Superior temporal gyrus (tissue), 1 donor: ENCODE data around the gene TOMM40.
"Not testable (repeated sequence)": the region's sequence is repeated elsewhere in the genome, so short reads cannot be mapped to it uniquely, and the experiment has no call there.

Source experiments
- DNase-seq: peaks from one replicate; pipeline ENCODE4 v3.0.0-alpha.2; 2016; ENCODE audit errors: extremely low spot score

TOMM40 gene

GRCh38 chr19:44871809-44872208 lies 19.2 kb upstream of the TOMM40 start:
- no peak for DNase-seq

DNA sequence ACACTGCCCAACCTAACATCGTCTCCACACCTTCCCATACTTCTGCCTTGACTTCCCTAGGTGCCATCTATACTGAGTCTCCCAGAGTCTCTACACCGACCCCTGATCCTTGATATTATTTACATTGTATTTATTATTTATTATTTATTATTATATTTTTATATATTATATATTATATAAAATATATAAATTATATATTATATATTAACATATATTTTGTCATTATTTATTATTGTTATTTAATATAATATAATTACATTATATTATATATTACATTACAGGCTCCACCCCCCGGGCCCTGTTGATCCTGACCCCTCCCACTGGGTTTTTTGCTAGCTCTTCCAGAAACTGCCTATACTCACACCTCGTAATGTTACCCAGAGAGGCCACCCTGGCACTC lies 18.4 kb upstream of the TOMM40 start:
- no peak for DNase-seq

- DNase-seq, result no peak
These were observed 16.7 kb upstream of the TOMM40 start for GRCh38 chr19:44874317-44874716.

GRCh38 chr19:44875666-44876451 lies 15.2 kb upstream of the TOMM40 start:
- DNase-seq, result no peak

DNA sequence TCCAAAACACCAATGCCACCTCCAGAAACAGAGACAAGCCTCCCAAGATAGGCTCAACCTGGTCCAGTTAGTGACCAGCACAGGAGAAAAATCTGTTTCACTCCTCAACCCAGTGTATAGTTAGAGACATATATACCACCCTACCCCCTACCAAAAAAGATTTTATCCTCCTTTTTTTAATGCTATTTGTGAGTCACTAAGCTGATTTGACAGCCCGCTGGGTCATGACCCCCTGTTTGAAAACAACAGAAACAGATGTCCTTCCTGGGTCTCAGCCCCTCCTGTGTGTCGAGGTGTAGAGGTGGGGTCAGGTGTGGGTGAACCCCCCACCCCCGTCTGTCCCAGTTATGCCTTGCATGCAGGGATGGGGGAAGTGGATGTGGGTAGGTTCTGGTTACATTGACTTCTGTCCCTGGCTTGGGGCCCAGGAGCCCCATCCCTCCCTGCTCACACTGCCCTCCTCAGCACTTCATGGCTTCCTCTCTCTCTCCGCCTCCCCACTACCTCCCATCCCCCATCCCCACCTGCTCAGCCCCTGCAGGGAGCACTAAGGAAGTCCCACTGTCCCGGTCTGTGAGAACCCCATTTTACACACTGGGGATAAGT lies 14.0 kb upstream of the TOMM40 start:
- no peak for DNase-seq

DNA sequence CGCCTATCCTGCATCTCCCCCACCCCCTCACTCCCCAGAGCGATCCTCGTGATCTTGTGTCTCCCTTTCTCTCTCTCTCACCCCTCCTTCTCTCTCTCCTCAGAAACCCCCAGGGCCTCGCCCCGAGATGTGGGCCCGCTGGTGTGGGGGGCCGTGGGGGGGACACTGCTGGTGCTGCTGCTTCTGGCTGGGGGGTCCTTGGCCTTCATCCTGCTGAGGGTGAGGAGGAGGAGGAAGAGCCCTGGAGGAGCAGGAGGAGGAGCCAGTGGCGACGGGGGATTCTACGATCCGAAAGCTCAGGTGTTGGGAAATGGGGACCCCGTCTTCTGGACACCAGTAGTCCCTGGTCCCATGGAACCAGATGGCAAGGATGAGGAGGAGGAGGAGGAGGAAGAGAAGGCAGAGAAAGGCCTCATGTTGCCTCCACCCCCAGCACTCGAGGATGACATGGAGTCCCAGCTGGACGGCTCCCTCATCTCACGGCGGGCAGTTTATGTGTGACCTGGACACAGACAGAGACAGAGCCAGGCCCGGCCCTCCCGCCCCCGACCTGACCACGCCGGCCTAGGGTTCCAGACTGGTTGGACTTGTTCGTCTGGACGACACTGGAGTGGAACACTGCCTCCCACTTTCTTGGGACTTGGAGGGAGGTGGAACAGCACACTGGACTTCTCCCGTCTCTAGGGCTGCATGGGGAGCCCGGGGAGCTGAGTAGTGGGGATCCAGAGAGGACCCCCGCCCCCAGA lies 12.8 kb upstream of the TOMM40 start:
- no peak for DNase-seq

DNA sequence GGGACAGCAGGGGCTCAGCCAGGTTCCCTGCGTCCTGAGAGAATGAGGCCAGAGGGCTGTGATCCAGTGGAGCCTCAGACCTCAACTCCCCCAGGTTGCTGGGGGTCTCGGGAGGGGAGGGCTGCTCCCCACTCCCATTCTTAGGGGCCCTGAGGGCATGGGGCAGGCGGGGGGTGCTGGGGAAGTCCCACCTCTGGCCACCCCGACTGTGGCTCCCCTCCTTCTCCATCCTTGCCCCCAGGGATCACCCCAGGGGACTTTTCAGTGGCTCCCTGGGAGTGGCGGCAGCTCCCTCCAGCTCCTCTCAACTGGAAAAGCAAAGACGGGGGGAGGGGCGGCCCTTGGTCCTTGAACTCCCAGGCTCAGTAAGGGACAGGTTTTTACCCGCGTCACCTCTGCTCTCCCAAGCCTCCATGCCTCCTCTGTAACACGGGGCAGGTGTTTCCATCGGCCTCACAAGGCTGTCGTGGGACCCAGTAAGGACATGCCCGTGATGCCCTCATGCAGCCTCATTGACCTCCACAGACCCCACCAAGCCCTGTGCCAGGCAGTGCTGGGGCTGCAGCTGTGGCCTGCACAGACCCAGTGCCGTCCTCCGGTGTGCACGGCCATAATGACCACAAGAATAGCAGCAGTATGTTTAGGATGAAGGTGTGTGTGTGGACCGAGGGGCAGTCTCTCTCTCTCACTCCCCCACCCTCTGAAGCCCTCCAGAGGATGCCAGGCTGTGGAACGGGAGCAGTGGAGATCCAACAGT lies 11.6 kb upstream of the TOMM40 start:
- no peak for DNase-seq

GRCh38 chr19:44882063-44882462 lies 9.0 kb upstream of the TOMM40 start:
- DNase-seq, result no peak

DNA sequence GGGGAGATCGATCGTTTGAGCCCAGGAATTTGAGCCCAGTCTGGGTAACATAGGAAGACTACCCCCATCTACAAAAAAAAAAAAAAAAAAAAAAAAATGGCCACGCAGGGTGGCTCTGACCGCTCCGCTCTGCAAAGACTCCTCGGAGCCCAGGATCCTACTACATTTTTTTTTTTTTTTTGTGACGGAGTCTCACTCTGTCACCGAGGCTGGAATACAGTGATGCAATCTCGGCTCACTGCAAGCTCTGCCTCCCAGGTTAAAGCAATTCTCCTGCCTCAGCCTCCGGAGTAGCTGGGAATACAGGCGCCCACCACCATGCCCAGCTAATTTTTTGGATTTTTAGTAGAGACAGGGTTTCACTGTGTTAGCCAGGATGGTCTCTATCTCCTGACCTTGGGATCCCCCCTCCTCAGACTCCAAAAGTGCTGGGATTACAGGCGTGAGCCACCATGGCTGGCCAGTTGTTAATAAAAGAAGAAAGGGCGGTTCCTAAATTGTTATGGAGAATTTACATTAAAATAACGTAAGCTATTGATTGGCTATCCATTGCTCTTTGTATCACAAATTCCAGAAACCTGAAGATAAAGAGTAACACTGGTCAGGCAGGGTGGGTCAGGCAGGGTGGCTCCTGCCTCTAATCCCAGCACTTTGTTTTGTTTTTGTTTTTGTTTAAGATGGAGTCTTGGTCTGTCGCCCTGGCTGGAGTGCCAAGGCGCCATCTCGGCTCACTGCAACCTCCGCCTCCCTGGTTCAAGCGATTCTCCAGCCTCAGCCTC lies 8.2 kb upstream of the TOMM40 start:
- not testable (repeated sequence) for DNase-seq

- DNase-seq, result no peak
These were observed 7.1 kb upstream of the TOMM40 start for GRCh38 chr19:44883922-44884321.

- no peak for DNase-seq
These were observed 6.5 kb upstream of the TOMM40 start for GRCh38 chr19:44884566-44884965.

GRCh38 chr19:44886141-44886540 lies 4.9 kb upstream of the TOMM40 start:
- DNase-seq, result no peak

DNA sequence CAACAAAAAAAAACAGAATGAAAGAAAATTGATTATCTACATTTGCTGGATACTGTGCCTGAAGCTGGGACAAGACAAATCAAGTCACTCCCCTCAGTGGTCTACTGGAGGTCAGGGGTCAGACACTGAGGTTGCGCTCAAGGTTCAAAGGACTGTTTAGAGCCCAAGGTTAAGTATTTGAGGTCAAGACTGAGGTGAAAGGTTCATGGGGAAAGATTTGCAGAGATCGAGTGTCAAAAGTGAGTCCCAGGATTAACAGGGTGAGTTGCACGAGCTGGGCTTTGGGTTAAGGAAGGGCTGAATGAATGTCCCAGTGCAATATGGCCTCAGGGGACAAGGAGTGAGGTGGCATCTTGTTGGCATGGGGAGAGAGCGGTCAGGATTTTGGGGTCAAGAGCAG lies 3.4 kb upstream of the TOMM40 start:
- DNase-seq, result no peak

DNA sequence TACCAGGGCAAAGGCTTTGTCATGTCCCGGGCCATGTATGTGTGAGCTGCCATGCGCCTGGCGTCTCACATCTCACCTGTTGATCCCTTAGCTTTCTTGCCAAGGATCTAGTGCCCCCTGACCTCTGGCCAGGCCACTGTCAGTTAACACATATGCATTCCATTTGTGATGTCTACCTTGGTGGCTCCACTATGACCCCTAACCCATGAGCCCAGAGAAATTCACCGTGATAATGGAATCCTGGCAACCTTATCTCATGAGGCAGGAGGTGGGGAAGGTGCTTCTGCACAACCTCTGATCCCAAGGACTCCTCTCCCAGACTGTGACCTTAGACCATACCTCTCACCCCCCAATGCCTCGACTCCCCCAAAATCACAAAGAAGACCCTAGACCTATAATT lies 2.7 kb upstream of the TOMM40 start:
- not testable (repeated sequence) for DNase-seq

DNA sequence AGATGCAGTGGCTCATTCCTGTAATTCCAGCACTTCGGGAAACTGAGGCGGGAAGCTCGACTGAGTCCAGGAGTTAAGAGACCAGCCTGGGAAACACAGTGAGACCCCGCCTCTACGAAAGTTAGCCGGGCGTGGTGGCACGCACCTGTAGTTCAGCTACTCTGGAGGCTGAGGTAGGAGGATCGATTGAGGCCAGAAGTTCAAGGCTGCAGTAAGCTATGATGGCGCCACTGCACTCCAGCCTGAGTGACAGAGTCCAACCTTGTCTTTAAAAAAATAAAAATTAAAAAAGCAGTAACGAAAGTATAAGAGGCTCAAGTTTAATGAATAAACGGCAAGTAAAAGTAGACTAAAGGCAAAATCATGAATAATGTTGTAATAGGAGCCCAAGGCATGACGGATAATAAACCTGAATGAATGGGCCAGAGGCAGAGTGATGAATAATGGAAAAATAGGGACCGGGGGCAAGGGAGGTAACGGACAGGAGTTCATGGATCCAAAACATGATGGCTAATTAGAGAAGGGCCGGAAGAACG lies 1.2 kb upstream of the TOMM40 start:
- DNase-seq, result no peak

DNA sequence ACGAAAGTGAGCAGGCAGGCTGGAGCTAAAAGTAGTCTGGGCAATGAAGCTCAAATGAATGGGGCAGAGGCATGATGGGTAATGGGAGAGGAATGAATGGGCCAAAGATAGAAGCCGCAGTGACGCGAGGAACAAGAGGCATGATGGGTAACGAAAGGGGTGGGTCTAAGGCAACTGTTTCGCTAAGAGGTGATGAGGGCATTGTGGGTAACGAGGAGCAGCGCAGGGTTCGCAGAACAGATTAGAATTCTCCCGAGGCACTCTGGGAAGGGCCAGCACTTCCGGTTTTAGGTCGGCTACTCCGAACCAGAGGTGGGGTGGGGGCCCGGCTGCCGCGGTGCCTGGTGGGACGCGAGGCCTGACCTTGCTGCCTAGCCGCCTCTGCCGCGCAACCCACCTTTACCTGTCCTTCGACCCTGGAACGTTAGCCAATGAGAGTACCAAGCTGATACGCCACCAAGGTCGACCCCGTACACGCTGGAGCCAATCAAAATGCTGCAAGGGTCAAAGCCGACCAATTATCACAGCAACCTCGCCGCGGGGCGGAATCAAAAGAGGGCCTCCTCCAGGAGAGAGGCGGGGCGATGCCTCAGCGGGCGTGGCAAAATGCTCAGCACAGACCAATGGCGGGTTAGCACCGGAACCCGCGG lies 563 bp upstream of the TOMM40 start:
- DNase-seq, result peak; percentile 100

- no peak for DNase-seq
These were observed 1.9 kb downstream of the TOMM40 start for GRCh38 chr19:44892932-44893331.

DNA sequence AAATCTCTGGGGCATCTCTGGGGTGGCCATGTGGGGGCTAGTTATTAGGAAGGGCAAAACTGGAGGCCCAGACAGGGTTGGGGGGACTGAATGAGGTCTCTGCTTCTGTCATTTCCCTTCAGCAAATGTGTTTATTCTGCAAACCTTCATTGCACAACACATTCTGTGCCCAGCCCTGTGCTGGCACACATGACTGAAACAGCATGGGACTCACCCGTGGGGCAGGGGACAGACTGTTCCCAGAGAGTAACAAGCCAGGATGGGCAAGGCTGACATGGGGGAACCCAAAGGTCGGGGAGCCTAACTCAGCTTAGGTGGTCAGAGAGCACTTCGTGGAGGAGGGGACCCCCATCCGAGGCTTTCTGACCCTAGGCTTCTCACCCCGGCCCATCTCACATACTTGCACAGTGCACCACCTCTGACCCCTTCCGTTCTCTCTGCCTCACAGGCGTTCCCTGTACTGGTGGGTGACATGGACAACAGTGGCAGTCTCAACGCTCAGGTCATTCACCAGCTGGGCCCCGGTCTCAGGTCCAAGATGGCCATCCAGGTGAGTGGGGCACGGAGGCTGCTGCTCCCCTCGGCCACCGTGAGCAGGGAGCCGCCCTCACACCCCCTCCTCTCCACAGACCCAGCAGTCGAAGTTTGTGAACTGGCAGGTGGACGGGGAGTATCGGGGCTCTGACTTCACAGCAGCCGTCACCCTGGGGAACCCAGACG lies 2.4 kb downstream of the TOMM40 start:
- no peak for DNase-seq

GRCh38 chr19:44894052-44894400 lies 3.0 kb downstream of the TOMM40 start:
- no peak for DNase-seq

DNA sequence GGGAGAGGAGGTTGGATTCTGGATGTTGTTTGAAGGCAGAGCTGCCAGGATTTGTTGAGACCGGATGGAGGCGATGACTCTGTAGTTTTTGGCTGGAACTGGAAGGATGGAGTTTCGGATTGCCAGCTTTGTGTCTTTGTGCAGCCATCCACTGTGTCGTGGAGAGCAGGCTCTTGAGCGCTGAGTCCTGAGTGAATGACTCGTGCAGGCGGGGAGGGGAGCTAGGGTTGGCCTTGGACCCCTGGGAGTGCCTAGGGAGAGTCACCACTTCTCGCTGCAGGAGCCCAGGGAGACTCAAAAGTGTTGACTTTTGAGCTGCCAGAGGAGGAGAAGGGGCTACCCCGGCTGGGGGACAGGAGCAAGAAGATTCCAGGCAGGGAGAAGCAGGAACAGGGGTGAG lies 3.9 kb downstream of the TOMM40 start:
- no peak for DNase-seq
